HG03432 (cell line): Measurements from ENCODE around the gene CLEC5A.
"Not testable (repeated sequence)": the region's sequence is repeated elsewhere in the genome, so short reads cannot be mapped to it uniquely, and the experiment has no call there.

Experiments
- ATAC-seq: cut with Tn5 transposase; IDR thresholded peaks from one replicate; pipeline ENCODE4 v1.9.1; 2021; ENCODE audit warnings: mild to moderate bottlenecking, moderate library complexity; ENCODE audit not compliant: unreplicated experiment

The CLEC5A gene

GRCh38 chr7:141949451-141949850 is 2.7 kb upstream of the CLEC5A start:
- ATAC-seq, result no peak

GRCh38 chr7:141949021-141949420 is 2.2 kb upstream of the CLEC5A start:
- no peak for ATAC-seq

- no peak for ATAC-seq
Measured at GRCh38 chr7:141945356-141945755, 1.4 kb downstream of the CLEC5A start.

- no peak for ATAC-seq
Measured at GRCh38 chr7:141944811-141945210, 2.0 kb downstream of the CLEC5A start.

- no peak for ATAC-seq
Measured at GRCh38 chr7:141943846-141944245, 2.9 kb downstream of the CLEC5A start.

GRCh38 chr7:141941075-141941474 is 5.7 kb downstream of the CLEC5A start:
- ATAC-seq, result no peak

- ATAC-seq, result no peak
Measured at GRCh38 chr7:141930211-141930610, 16.6 kb downstream of the CLEC5A start.

GRCh38 chr7:141928845-141929195 is 18.0 kb downstream of the CLEC5A start:
- ATAC-seq, result no peak

- no peak for ATAC-seq
Measured at GRCh38 chr7:141928146-141928844, 18.5 kb downstream of the CLEC5A start.

GRCh38 chr7:141920281-141920680 is 26.5 kb downstream of the CLEC5A start:
- no peak for ATAC-seq

GRCh38 chr7:141916099-141916498 is 30.7 kb downstream of the CLEC5A start, which contains the start of gene OR9A4:
Gene OR9A4 (plus strand): TSS chr7:141916399. CDS start chr7:141918876, 2,477 bp downstream.
- no peak for ATAC-seq

- ATAC-seq, result peak; percentile 58
Measured at GRCh38 chr7:141915565-141915964, 31.2 kb downstream of the CLEC5A start.

GRCh38 chr7:141911391-141911790 is 35.4 kb downstream of the CLEC5A start:
- no peak for ATAC-seq

GRCh38 chr7:141906285-141906684 is 40.5 kb downstream of the CLEC5A start:
- no peak for ATAC-seq

GRCh38 chr7:141899366-141899765 is 47.4 kb downstream of the CLEC5A start:
- not testable (repeated sequence) for ATAC-seq

GRCh38 chr7:141891336-141891735 is 55.4 kb downstream of the CLEC5A start:
- ATAC-seq, result no peak

- ATAC-seq, result no peak
Measured at GRCh38 chr7:141889321-141889720, 57.5 kb downstream of the CLEC5A start.

- peak; percentile 91 for ATAC-seq
Measured at GRCh38 chr7:141884539-141885225, 62.1 kb downstream of the CLEC5A start.

GRCh38 chr7:141880960-141881359 is 65.8 kb downstream of the CLEC5A start:
- ATAC-seq, result no peak

GRCh38 chr7:141877365-141877764 is 69.4 kb downstream of the CLEC5A start:
- no peak for ATAC-seq
